ENCODE results near the gene RINL. TPM values are rescaled to one million over a fixed set of nuclear protein-coding genes. Genes with fewer than 3 reads are reported as not detected.
A peak's percentile ranks its signal among the peaks of the same experiment; 100 is the strongest.

RINL gene
- total RNA-seq, 2 donors from 2014 or later = 105 to 137 TPM

DNA sequence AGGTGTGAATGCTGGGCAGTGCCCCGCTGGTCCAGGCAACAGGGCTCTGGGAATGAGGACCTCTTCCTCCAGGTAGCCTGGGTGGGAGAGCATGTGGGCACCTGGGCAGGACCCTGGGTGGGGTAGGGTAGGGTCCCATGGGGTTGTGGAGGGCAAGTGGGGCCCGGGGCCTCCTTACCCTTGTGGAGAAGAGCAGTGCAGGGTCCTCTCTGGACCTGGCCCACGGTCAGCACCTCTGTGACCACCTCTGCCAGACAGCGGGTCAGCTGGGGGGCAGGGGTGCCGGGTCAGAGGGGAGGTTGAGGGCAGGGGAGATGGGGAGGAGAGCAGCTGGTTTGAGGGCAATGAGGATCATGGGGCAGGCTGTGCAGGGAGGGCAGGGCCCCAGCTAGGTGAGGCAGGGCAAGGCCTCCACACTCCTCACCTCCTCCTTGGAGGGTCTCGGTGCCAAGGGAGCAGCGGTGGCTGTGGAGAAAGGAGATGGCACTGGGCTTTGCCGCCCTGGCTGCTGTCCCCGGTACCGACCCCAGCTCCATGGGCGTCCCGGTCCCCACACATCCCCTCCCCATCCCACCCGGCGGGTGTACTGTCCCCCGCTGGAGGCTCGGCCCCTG, 33.4 kb upstream of the RINL start:
- H3K36me3 Mint-ChIP-seq = peaks cover 0 to 22% of the 10 kb centered on the region in 2 donors
- peak; percentile 15 to 20 for ATAC-seq

GRCh38 chr19:38910488-38910887, 32.4 kb upstream of the RINL start:
- H3K36me3 Mint-ChIP-seq = peaks cover 0 to 24% of the 10 kb centered on the region in 2 donors
- H3K27ac Mint-ChIP-seq = peak overlapping the region; percentile 38 to 65
- ATAC-seq (no peak), DNase-seq (ENCODE audit: low spot score in 2 of 2) (no peak)
- no peaks in the 10 kb centered on the region for H3K9me3 Mint-ChIP-seq

More for the DNA sequence above, 33.4 kb upstream of the RINL start:
- Mint-ChIP-seq H3K9me3 (no peaks in the 10 kb centered on the region), H3K27ac (no peak overlapping the region)
- no peak for DNase-seq (ENCODE audit: low spot score in 2 of 2)

DNA sequence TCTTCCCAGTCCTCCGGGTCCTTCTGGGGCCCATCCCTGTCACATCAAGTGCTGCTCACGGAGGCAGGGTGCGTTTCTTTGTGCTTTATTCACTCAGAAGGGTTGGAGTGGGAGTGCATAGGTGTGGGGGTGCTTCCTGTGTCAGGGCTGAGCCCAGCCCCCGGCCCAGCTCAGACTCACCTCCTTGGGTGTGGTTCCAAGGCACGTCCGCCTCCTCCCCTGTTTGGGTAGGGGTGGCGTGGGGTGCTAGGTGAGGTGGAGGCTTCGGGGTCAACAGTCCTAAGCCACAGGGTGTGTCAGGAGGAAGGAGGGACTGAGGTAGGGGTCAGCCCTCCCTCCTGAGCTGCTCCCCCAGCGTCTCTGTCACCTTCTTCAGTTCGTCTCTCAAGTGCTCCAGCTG, 30.8 kb upstream of the RINL start:
- ATAC-seq (no peak), DNase-seq (ENCODE audit: low spot score in 2 of 2) (no peak)
- Mint-ChIP-seq H3K36me3 (peaks cover 6 to 27% of the 10 kb centered on the region in 2 donors), H3K9me3 (no peaks in the 10 kb centered on the region), H3K27ac (peak overlapping the region; percentile 32 to 50)

GRCh38 chr19:38907670-38908069, 29.6 kb upstream of the RINL start:
- Mint-ChIP-seq H3K9me3 (no peaks in the 10 kb centered on the region), H3K36me3 (peaks cover 6 to 27% of the 10 kb centered on the region in 2 donors), H3K27ac (peak overlapping the region; percentile 55 to 88)
- ATAC-seq (no peak), DNase-seq (ENCODE audit: low spot score in 2 of 2) (no peak)

- H3K36me3 Mint-ChIP-seq = peaks cover 6 to 27% of the 10 kb centered on the region in 2 donors
- H3K9me3 Mint-ChIP-seq = no peaks in the 10 kb centered on the region
- ATAC-seq (no peak), DNase-seq (ENCODE audit: low spot score in 2 of 2) (no peak)
- no peak overlapping the region for H3K27ac Mint-ChIP-seq
Observed at GRCh38 chr19:38907227-38907626, 29.2 kb upstream of the RINL start.

- no peak for ATAC-seq
- no peak for DNase-seq (ENCODE audit: low spot score in 2 of 2)
- no peak overlapping the region for H3K27ac Mint-ChIP-seq
- H3K36me3 Mint-ChIP-seq = peaks cover 11 to 43% of the 10 kb centered on the region in 2 donors
- no peaks in the 10 kb centered on the region for H3K9me3 Mint-ChIP-seq
Observed at GRCh38 chr19:38905620-38906019, 27.5 kb upstream of the RINL start.

DNA sequence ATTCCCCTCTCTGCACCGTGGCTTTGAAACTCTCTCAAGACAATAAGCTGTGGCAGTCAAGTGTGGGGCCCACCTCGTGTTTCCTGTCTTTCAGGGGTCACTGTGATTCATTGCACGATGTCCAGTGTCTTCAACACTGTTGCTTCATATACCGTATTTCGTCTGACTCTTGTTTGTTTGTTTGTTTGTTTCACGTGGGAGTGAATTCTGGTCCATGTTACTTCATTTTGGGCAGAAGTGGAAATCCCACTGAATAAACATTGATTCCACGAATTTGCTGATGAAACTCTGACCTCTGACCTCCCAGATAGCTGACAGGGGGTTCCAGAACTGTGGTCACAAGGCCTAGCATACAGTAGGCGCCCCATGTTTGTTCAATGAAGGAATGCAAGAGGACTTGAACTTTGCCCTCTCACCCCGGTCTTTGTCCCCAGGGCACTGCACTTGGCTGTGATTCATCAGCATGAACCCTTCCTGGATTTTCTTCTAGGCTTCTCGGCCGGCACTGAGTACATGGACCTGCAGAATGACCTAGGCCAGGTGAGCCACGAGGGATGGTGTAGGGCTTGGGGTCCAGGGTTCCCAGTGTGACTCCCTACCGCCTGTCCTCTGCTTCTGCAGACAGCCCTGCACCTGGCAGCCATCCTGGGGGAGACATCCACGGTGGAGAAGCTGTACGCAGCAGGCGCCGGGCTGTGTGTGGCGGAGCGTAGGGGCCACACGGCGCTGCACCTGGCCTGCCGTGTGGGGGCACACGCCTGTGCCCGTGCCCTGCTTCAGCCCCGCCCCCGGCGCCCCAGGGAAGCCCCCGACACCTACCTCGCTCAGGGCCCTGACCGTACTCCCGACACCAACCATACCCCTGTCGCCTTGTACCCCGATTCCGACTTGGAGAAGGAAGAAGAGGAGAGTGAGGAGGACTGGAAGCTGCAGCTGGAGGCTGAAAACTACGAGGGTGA, 26.8 kb upstream of the RINL start:
- Mint-ChIP-seq H3K9me3 (no peaks in the 10 kb centered on the region), H3K36me3 (peaks cover 17 to 50% of the 10 kb centered on the region in 2 donors), H3K27ac (peak overlapping the region in 1 of 2 donors; percentile 13)
- DNase-seq (ENCODE audit: low spot score in 2 of 2) (no peak), ATAC-seq (no peak)

GRCh38 chr19:38901683-38902082, 23.6 kb upstream of the RINL start:
- Mint-ChIP-seq H3K36me3 (peaks cover 17 to 30% of the 10 kb centered on the region in 2 donors), H3K27ac (peak overlapping the region in 1 of 2 donors; percentile 3), H3K9me3 (no peaks in the 10 kb centered on the region)
- DNase-seq (ENCODE audit: low spot score in 2 of 2) = no peak
- ATAC-seq = no peak

- Mint-ChIP-seq H3K27ac (peak overlapping the region; percentile 87 to 93), H3K36me3 (peaks cover 17 to 28% of the 10 kb centered on the region in 2 donors), H3K9me3 (no peaks in the 10 kb centered on the region)
- DNase-seq (ENCODE audit: low spot score in 2 of 2) (no peak), ATAC-seq (no peak)
Observed at GRCh38 chr19:38900743-38901190, 22.7 kb upstream of the RINL start.

DNA sequence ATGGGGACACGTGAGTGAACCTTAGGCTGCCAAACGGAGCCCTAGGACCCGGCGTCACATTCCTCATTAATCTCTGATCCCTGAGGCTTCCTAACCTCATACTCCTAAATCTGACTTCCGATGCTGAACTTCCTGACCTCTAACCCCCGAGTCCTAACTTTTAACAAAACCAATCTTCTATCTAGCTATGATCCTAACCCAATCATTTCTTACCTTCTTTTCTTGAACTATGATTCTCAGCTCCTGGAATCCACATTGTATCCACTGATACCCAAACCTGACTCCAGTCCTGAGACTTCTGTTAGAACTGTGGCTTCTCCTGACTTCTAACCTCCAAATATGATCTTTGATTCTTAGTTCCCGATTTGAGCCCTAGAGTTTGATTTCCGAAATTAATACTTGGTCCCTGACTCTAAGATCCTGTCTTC, 22.1 kb upstream of the RINL start:
- H3K9me3 Mint-ChIP-seq = no peaks in the 10 kb centered on the region
- ATAC-seq = no peak
- H3K27ac Mint-ChIP-seq = peak overlapping the region; percentile 87 to 93
- no peak for DNase-seq (ENCODE audit: low spot score in 2 of 2)
- H3K36me3 Mint-ChIP-seq = peaks cover 17 to 23% of the 10 kb centered on the region in 2 donors

GRCh38 chr19:38899447-38900201, 21.5 kb upstream of the RINL start, which contains the start of the genes NFKBIB and SIRT2:
NFKBIB (plus strand) TSS chr19:38899969; CDS start chr19:38900033, 64 bp downstream.
SIRT2 (minus strand) TSS chr19:38899618; CDS start chr19:38899521, 97 bp downstream.
- Mint-ChIP-seq H3K36me3 (peaks cover 15 to 22% of the 10 kb centered on the region in 2 donors), H3K9me3 (no peaks in the 10 kb centered on the region), H3K27ac (peak within 1 kb of the TSS; percentile 87 to 97)
- DNase-seq (ENCODE audit: low spot score in 2 of 2) = peak; percentile 98 to 99
- ATAC-seq = peak; percentile 94 to 96

- H3K9me3 Mint-ChIP-seq = no peaks in the 10 kb centered on the region
- no peak for ATAC-seq
- no peak for DNase-seq (ENCODE audit: low spot score in 2 of 2)
- H3K36me3 Mint-ChIP-seq = peaks cover 10 to 22% of the 10 kb centered on the region in 2 donors
- H3K27ac Mint-ChIP-seq = peak overlapping the region; percentile 87 to 97
Observed at GRCh38 chr19:38898788-38899446, 20.8 kb upstream of the RINL start.

- H3K27ac Mint-ChIP-seq = peak overlapping the region in 1 of 2 donors; percentile 11
- no peaks in the 10 kb centered on the region for H3K9me3 Mint-ChIP-seq
- ATAC-seq (no peak), DNase-seq (ENCODE audit: low spot score in 2 of 2) (no peak)
- no peaks in the 10 kb centered on the region for H3K36me3 Mint-ChIP-seq
Observed at GRCh38 chr19:38894968-38895367, 16.9 kb upstream of the RINL start.

- DNase-seq (ENCODE audit: low spot score in 2 of 2) (no peak), ATAC-seq (no peak)
- Mint-ChIP-seq H3K36me3 (no peaks in the 10 kb centered on the region), H3K9me3 (no peaks in the 10 kb centered on the region), H3K27ac (no peak overlapping the region)
Observed at GRCh38 chr19:38893341-38893771, 15.3 kb upstream of the RINL start.

- no peak for DNase-seq (ENCODE audit: low spot score in 2 of 2)
- Mint-ChIP-seq H3K9me3 (no peaks in the 10 kb centered on the region), H3K27ac (no peak overlapping the region), H3K36me3 (no peaks in the 10 kb centered on the region)
- ATAC-seq = no peak
Observed at GRCh38 chr19:38892841-38893240, 14.8 kb upstream of the RINL start.

GRCh38 chr19:38891771-38892170, 13.7 kb upstream of the RINL start:
- Mint-ChIP-seq H3K9me3 (no peaks in the 10 kb centered on the region), H3K36me3 (no peaks in the 10 kb centered on the region), H3K27ac (no peak overlapping the region)
- ATAC-seq = no peak
- DNase-seq (ENCODE audit: low spot score in 2 of 2) = no peak

Measured in activated naive CD4-positive, alpha-beta T cell treated with anti-CD3 and anti-CD28 coated beads, Interleukin-2, amount 50 U/mL, for 72 hours (primary cell).